ENCODE results near the gene PSMD2.
A peak's percentile ranks its signal among the peaks of the same experiment; 100 is the strongest.

PSMD2 gene

GRCh38 chr3:184317201-184317600 lies 18.2 kb downstream of the PSMD2 start:
- DNase-seq (ENCODE audit: low read depth): no peak

- peak; percentile 41 for DNase-seq (ENCODE audit: low read depth)
Measured at GRCh38 chr3:184320104-184320445, 21.0 kb downstream of the PSMD2 start.

- no peak for DNase-seq (ENCODE audit: low read depth)
Measured at GRCh38 chr3:184321666-184322065, 22.6 kb downstream of the PSMD2 start.

GRCh38 chr3:184322731-184323487 lies 23.9 kb downstream of the PSMD2 start:
- no peak for DNase-seq (ENCODE audit: low read depth)

- no peak for DNase-seq (ENCODE audit: low read depth)
Measured at GRCh38 chr3:184323696-184324095, 24.7 kb downstream of the PSMD2 start.

GRCh38 chr3:184325269-184325668 lies 26.2 kb downstream of the PSMD2 start:
- no peak for DNase-seq (ENCODE audit: low read depth)

GRCh38 chr3:184325715-184326369 lies 26.8 kb downstream of the PSMD2 start:
- no peak for DNase-seq (ENCODE audit: low read depth)

GRCh38 chr3:184327171-184327570 lies 28.1 kb downstream of the PSMD2 start:
- DNase-seq (ENCODE audit: low read depth): no peak

- DNase-seq (ENCODE audit: low read depth): no peak
Measured at GRCh38 chr3:184328516-184328915, 29.5 kb downstream of the PSMD2 start.

- no peak for DNase-seq (ENCODE audit: low read depth)
Measured at GRCh38 chr3:184332370-184333090, 33.5 kb downstream of the PSMD2 start.

GRCh38 chr3:184333190-184333589 lies 34.1 kb downstream of the PSMD2 start:
- DNase-seq (ENCODE audit: low read depth): no peak

- no peak for DNase-seq (ENCODE audit: low read depth)
Measured at GRCh38 chr3:184333700-184334099, 34.7 kb downstream of the PSMD2 start.

GRCh38 chr3:184334470-184335158 lies 35.6 kb downstream of the PSMD2 start:
- DNase-seq (ENCODE audit: low read depth): no peak

GRCh38 chr3:184335291-184335660 lies 36.2 kb downstream of the PSMD2 start:
- no peak for DNase-seq (ENCODE audit: low read depth)

GRCh38 chr3:184335661-184336546 lies 36.9 kb downstream of the PSMD2 start:
- peak; percentile 82 for DNase-seq (ENCODE audit: low read depth)

GRCh38 chr3:184336547-184337398 lies 37.7 kb downstream of the PSMD2 start:
- no peak for DNase-seq (ENCODE audit: low read depth)

GRCh38 chr3:184337399-184337714 lies 38.3 kb downstream of the PSMD2 start, which contains the start of gene FAM131A:
TSS of gene FAM131A (plus strand) at chr3:184337600. CDS start at chr3:184337631, 31 bp downstream.
- no peak for DNase-seq (ENCODE audit: low read depth)

- no peak for DNase-seq (ENCODE audit: low read depth)
Measured at GRCh38 chr3:184337981-184338380, 38.9 kb downstream of the PSMD2 start.

- DNase-seq (ENCODE audit: low read depth): no peak
Measured at GRCh38 chr3:184338511-184338945, 39.5 kb downstream of the PSMD2 start.

- no peak for DNase-seq (ENCODE audit: low read depth)
Measured at GRCh38 chr3:184339001-184339400, 40.0 kb downstream of the PSMD2 start.
